ENCODE data around the gene PAH. TPM values are rescaled to one million over a fixed set of nuclear protein-coding genes. Genes with fewer than 3 reads are reported as not detected.
"Not testable (repeated sequence)": the region's sequence is repeated elsewhere in the genome, so short reads cannot be mapped to it uniquely, and the experiment has no call there.

The PAH gene
- total RNA-seq, 1 experiment from 2014 or later: 0.19 TPM

DNA sequence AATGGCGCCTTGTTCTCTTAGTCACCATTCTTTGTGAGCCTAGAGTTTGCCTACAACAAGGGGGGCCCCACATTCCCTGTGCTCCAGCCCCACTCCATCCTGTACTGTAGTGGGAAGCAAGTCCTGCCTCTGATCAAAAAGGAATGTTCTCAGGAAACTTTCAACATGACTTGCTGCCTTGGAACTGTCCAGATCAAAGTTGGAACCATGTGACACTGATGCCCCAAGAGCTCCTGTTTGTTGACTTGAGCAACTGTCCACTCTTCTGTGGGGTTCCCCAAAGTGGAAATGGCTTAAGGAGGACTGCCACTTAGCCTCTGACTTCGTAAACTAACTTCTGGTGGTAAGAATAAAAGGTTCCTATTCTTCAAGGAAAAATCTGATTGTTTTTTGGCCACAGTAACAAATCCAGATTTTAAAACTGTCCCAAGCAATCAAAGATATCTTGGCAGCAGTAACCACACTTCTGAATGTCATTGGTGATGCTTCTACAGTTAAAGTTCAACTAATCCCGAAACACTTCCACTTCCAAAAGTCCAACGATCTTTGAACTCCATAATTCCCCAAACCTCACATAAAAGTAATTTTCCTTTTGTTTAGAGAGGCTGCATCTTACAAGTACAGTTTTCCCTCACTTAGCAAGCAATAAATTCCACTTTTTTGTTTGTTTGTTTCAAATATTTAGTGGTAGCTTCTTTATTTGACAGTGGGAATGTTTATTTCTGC lies 67.2 kb downstream of the PAH start:
- no peaks in the 10 kb centered on the region for H3K27me3 ChIP-seq (ENCODE audit: low read length)
- H3K9ac ChIP-seq (ENCODE audit: low read length): no peak overlapping the region
- no peak for DNase-seq
- no peaks in the 10 kb centered on the region for H3K4me1 ChIP-seq (ENCODE audit: low read length)
- no peak overlapping the region for H3K27ac ChIP-seq (ENCODE audit: low read length)
- no peak overlapping the region for H3K4me3 ChIP-seq (ENCODE audit: low read length)
- H3K36me3 ChIP-seq (ENCODE audit: insufficient read depth, low read length): no peaks in the 10 kb centered on the region
- no peaks in the 10 kb centered on the region for H3K79me2 ChIP-seq (ENCODE audit: low read length)
- no peaks in the 10 kb centered on the region for H4K20me1 ChIP-seq (ENCODE audit: insufficient read depth, low read depth, low read length)
- no peak overlapping the region for H2AFZ ChIP-seq (ENCODE audit: low read length)
- H3K9me2 ChIP-seq (replicated peaks; ENCODE audit: insufficient read depth, low read length): no peaks in the 10 kb centered on the region
- no peak overlapping the region for H3K4me2 ChIP-seq (ENCODE audit: low read depth, low read length, poor library complexity, severe bottlenecking)
- no peaks in the 10 kb centered on the region for H3K9me3 ChIP-seq (ENCODE audit: low read length)

DNA sequence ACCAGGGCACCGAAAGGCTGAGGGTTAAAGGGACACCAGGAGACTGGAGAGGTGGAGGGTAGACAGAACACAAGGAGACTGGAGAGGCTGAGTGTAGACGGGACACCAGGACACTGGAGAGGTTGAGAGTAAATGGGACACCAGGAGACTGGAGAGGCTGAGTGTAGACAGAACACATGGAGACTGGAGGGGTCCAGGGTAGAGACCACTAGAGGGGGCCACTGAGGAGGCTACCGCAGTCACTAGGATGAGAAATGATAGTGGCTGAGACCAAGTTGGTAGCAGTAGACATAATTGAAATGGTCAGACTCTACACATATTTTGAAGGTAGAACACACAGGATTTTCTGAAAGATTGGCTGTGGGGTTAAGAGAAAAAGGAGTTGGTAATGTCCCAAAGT lies 68.2 kb downstream of the PAH start:
- H3K9me2 ChIP-seq (replicated peaks; ENCODE audit: insufficient read depth, low read length): no peaks in the 10 kb centered on the region
- H3K4me3 ChIP-seq (ENCODE audit: low read length): no peak overlapping the region
- no peaks in the 10 kb centered on the region for H3K4me1 ChIP-seq (ENCODE audit: low read length)
- H2AFZ ChIP-seq (ENCODE audit: low read length): no peak overlapping the region
- no peaks in the 10 kb centered on the region for H4K20me1 ChIP-seq (ENCODE audit: insufficient read depth, low read depth, low read length)
- H3K79me2 ChIP-seq (ENCODE audit: low read length): no peaks in the 10 kb centered on the region
- DNase-seq: peak; percentile 43
- H3K9me3 ChIP-seq (ENCODE audit: low read length): no peaks in the 10 kb centered on the region
- no peak overlapping the region for H3K27ac ChIP-seq (ENCODE audit: low read length)
- no peak overlapping the region for H3K9ac ChIP-seq (ENCODE audit: low read length)
- H3K27me3 ChIP-seq (ENCODE audit: low read length): no peaks in the 10 kb centered on the region
- no peak overlapping the region for H3K4me2 ChIP-seq (ENCODE audit: low read depth, low read length, poor library complexity, severe bottlenecking)
- no peaks in the 10 kb centered on the region for H3K36me3 ChIP-seq (ENCODE audit: insufficient read depth, low read length)

DNA sequence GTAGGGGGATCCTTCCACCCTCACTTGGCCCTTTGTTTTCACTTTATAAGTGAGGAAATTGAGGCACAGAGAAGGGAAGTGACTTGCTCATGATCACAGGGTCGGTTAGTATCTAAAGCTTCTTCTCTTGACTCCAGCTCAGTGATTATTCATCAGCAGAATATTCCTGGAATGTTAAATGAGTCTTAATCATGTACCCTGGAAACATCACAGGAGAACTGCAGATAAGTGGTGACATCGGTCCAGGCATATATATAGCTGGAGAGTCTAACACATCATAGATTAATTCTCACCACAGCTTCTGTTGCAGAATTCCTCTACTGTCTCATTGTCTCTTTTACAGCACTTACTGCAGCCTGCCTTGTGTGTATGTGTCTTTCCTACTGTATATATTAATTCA lies 69.9 kb downstream of the PAH start:
- no peak overlapping the region for H3K4me2 ChIP-seq (ENCODE audit: low read depth, low read length, poor library complexity, severe bottlenecking)
- H3K27me3 ChIP-seq (ENCODE audit: low read length): no peaks in the 10 kb centered on the region
- no peak overlapping the region for H2AFZ ChIP-seq (ENCODE audit: low read length)
- H3K9me2 ChIP-seq (replicated peaks; ENCODE audit: insufficient read depth, low read length): no peaks in the 10 kb centered on the region
- no peaks in the 10 kb centered on the region for H4K20me1 ChIP-seq (ENCODE audit: insufficient read depth, low read depth, low read length)
- no peak overlapping the region for H3K27ac ChIP-seq (ENCODE audit: low read length)
- H3K36me3 ChIP-seq (ENCODE audit: insufficient read depth, low read length): no peaks in the 10 kb centered on the region
- H3K9ac ChIP-seq (ENCODE audit: low read length): no peak overlapping the region
- no peak overlapping the region for H3K4me3 ChIP-seq (ENCODE audit: low read length)
- no peaks in the 10 kb centered on the region for H3K9me3 ChIP-seq (ENCODE audit: low read length)
- H3K79me2 ChIP-seq (ENCODE audit: low read length): no peaks in the 10 kb centered on the region
- H3K4me1 ChIP-seq (ENCODE audit: low read length): no peaks in the 10 kb centered on the region
- DNase-seq: no peak

DNA sequence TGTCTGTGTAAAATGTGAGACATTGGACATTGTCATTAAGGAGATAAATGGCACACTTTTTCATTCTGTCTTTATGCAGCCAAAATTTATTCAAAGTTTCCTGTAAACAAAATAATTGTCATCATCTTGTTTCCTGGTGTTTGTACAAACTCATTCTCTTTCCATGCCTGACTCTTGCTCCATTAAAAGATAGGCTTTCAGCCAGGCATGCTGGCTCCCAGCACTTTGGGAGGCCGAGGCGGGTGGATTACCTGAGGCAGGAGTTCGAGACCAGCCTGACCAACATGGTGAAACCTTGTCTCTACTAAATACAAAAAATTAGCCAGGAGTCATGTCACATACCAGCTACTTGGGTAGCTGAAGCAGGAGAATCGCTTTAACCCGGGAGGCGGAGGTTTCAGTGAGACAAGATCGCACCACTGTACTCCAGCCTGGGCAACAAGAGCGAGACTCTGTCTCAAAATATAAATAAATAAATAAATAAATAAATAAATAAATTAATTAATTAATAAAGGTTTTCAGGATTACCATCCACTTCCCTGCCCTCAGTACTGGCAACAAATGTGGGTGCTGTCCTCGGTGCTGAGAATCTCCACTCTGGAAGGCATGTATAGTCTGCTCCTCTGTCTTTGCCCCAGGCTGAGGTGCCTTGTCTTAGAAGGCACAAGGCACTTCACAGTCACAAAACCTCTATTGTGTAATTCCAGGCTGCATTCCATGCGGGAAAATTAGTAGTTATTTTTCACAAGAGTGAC lies 83.2 kb downstream of the PAH start:
- no peak overlapping the region for H3K27ac ChIP-seq (ENCODE audit: low read length)
- H3K4me2 ChIP-seq (ENCODE audit: low read depth, low read length, poor library complexity, severe bottlenecking): no peak overlapping the region
- H4K20me1 ChIP-seq (ENCODE audit: insufficient read depth, low read depth, low read length): no peaks in the 10 kb centered on the region
- no peaks in the 10 kb centered on the region for H3K9me2 ChIP-seq (replicated peaks; ENCODE audit: insufficient read depth, low read length)
- no peak overlapping the region for H3K9ac ChIP-seq (ENCODE audit: low read length)
- no peaks in the 10 kb centered on the region for H3K36me3 ChIP-seq (ENCODE audit: insufficient read depth, low read length)
- no peak overlapping the region for H2AFZ ChIP-seq (ENCODE audit: low read length)
- H3K4me3 ChIP-seq (ENCODE audit: low read length): no peak overlapping the region
- no peaks in the 10 kb centered on the region for H3K9me3 ChIP-seq (ENCODE audit: low read length)
- H3K4me1 ChIP-seq (ENCODE audit: low read length): no peaks in the 10 kb centered on the region
- no peak for DNase-seq
- H3K79me2 ChIP-seq (ENCODE audit: low read length): no peaks in the 10 kb centered on the region
- no peaks in the 10 kb centered on the region for H3K27me3 ChIP-seq (ENCODE audit: low read length)

DNA sequence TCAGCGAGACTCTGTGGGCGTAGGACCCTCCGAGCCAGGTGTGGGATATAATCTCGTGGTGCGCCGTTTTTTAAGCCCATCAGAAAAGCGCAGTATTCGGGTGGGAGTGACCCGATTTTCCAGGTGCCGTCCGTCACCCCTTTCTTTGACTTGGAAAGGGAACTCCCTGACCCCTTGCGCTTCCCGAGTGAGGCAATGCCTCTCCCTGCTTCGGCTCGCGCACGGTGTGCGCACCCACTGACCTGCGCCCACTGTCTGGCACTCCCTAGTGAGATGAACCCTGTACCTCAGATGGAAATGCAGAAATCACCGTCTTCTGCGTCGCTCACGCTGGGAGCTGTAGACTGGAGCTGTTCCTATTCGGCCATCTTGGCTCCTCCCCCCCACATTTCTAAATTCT lies 84.2 kb downstream of the PAH start:
- H3K27me3 ChIP-seq (ENCODE audit: low read length); H4K20me1 ChIP-seq (ENCODE audit: insufficient read depth, low read depth, low read length); H3K4me1 ChIP-seq (ENCODE audit: low read length); H2AFZ ChIP-seq (ENCODE audit: low read length); H3K4me3 ChIP-seq (ENCODE audit: low read length); H3K4me2 ChIP-seq (ENCODE audit: low read depth, low read length, poor library complexity, severe bottlenecking); H3K9ac ChIP-seq (ENCODE audit: low read length); H3K9me3 ChIP-seq (ENCODE audit: low read length); H3K79me2 ChIP-seq (ENCODE audit: low read length); H3K9me2 ChIP-seq (replicated peaks; ENCODE audit: insufficient read depth, low read length); H3K27ac ChIP-seq (ENCODE audit: low read length); H3K36me3 ChIP-seq (ENCODE audit: insufficient read depth, low read length); DNase-seq: not testable (repeated sequence)

DNA sequence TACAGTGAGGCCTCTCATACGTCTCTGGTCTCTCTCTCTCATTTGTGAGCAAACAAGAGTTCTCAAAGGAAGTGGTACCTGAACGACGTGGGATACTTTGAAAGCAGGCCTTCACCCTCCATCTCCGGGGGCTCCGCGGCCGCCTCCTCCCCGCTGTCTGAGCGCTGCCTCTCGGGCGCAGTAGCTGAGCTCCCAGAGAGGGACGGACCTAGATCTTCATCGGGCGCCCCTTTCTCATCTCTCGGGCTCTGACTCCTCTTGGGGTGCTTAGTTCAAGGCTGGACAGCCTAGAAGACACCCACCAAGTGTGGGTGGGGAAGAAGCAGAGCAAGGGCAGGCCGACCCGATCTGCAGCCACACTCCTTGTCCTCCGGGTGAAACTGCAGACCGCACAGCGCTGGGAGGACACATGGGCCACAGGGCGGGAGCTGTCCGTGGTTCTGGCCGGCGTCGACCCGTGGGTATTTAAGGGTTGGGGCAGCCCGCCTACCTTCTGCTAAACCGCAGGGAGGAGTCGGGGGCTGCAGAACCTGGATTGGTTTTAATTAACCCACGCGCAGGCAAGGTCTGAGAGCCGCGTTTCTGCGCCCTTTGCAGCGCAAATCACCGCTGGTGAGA lies 92.7 kb downstream of the PAH start:
- Histone ChIP-seq H3K9me3 (ENCODE audit: low read length) (no peaks in the 10 kb centered on the region), H3K36me3 (ENCODE audit: insufficient read depth, low read length) (no peaks in the 10 kb centered on the region), H4K20me1 (ENCODE audit: insufficient read depth, low read depth, low read length) (no peaks in the 10 kb centered on the region), H2AFZ (ENCODE audit: low read length) (no peak overlapping the region), H3K79me2 (ENCODE audit: low read length) (no peaks in the 10 kb centered on the region), H3K4me3 (ENCODE audit: low read length) (no peak overlapping the region), H3K4me2 (ENCODE audit: low read depth, low read length, poor library complexity, severe bottlenecking) (no peak overlapping the region), H3K27ac (ENCODE audit: low read length) (no peak overlapping the region), H3K9me2 (replicated peaks; ENCODE audit: insufficient read depth, low read length) (no peaks in the 10 kb centered on the region), H3K27me3 (ENCODE audit: low read length) (no peaks in the 10 kb centered on the region), H3K9ac (ENCODE audit: low read length) (no peak overlapping the region), H3K4me1 (ENCODE audit: low read length) (no peaks in the 10 kb centered on the region)
- DNase-seq: no peak

DNA sequence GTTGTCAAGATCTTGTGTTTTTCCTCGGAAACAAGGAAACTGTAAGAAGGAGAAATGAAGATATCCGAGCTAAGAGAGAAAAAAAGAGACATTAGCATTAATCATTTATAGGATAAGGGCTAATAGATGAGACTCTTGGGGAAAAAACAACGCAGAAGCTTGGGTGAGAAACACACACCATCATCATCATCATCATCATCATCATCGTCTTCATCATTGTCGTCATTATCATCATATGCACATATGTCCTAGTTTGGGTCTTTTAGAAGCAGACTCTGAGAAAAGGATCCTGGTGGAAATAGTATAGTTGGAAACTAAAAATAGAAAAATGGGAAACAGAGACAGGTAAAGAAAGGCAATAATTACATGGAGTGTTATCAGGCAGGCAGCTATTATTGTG lies 95.9 kb downstream of the PAH start:
- no peak overlapping the region for H3K27ac ChIP-seq (ENCODE audit: low read length)
- no peak overlapping the region for H3K4me2 ChIP-seq (ENCODE audit: low read depth, low read length, poor library complexity, severe bottlenecking)
- no peak overlapping the region for H2AFZ ChIP-seq (ENCODE audit: low read length)
- no peaks in the 10 kb centered on the region for H3K9me3 ChIP-seq (ENCODE audit: low read length)
- no peaks in the 10 kb centered on the region for H3K36me3 ChIP-seq (ENCODE audit: insufficient read depth, low read length)
- no peak overlapping the region for H3K9ac ChIP-seq (ENCODE audit: low read length)
- no peaks in the 10 kb centered on the region for H3K9me2 ChIP-seq (replicated peaks; ENCODE audit: insufficient read depth, low read length)
- no peak for DNase-seq
- no peaks in the 10 kb centered on the region for H4K20me1 ChIP-seq (ENCODE audit: insufficient read depth, low read depth, low read length)
- H3K4me3 ChIP-seq (ENCODE audit: low read length): no peak overlapping the region
- H3K79me2 ChIP-seq (ENCODE audit: low read length): no peaks in the 10 kb centered on the region
- H3K4me1 ChIP-seq (ENCODE audit: low read length): no peaks in the 10 kb centered on the region
- H3K27me3 ChIP-seq (ENCODE audit: low read length): no peaks in the 10 kb centered on the region

DNA sequence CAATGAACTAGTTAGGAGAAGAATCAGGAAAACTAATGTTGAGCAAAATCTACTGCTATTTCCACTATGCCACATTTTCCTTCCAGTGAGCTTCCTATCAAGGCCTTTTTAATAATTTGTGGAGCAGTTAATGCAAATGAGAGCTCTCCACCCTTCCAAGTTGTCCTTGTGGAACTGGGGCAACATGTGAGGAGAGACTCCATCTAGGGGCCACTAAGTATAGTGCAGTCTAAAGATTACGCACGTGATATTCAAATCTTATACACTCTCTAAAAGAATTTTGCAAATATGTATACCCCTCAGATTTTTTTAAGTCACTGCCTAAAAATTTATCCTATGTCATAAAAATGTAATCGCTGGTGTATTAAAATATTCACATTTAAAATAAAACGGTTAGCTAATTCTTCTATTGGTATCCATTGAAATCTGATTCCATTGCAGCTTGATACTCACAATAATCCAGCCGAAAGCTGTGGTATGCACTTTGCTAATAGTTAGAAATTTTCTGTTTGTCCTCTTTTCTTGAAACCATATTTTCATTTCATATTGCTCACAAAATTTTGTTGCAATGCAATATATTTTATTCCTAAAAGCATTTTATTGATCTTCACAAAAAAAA lies 100.1 kb downstream of the PAH start:
- Histone ChIP-seq H2AFZ (ENCODE audit: low read length) (no peak overlapping the region), H3K36me3 (ENCODE audit: insufficient read depth, low read length) (no peaks in the 10 kb centered on the region), H3K27me3 (ENCODE audit: low read length) (no peaks in the 10 kb centered on the region), H3K9me3 (ENCODE audit: low read length) (no peaks in the 10 kb centered on the region), H3K4me2 (ENCODE audit: low read depth, low read length, poor library complexity, severe bottlenecking) (no peak overlapping the region), H3K9me2 (replicated peaks; ENCODE audit: insufficient read depth, low read length) (no peaks in the 10 kb centered on the region), H3K4me3 (ENCODE audit: low read length) (no peak overlapping the region), H3K9ac (ENCODE audit: low read length) (no peak overlapping the region), H4K20me1 (ENCODE audit: insufficient read depth, low read depth, low read length) (no peaks in the 10 kb centered on the region), H3K79me2 (ENCODE audit: low read length) (no peaks in the 10 kb centered on the region), H3K4me1 (ENCODE audit: low read length) (no peaks in the 10 kb centered on the region), H3K27ac (ENCODE audit: low read length) (no peak overlapping the region)
- peak; percentile 66 for DNase-seq

Measured in Karpas-422 (cell line).